Measurements from ENCODE around the gene MTMR3.

The MTMR3 gene

DNA sequence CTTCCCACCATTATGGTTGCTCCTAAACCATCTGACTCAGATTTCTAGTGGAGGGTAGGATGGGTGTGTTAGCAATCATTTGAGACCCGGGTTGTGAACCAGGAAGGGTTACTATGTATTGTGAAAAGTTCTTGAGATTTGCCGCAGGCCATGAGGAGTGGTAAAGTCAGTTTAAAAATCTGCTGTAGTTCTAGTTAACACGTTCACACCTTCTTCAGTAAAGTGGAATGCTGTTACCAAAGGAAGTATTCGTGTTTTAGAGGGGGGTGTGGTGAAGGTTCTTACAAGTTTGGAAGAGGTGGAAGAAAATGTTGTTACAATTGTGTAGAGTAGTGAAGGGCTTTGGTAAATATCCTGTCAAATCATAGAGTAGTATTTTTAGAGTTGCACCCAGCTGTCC is 2.6 kb downstream of the MTMR3 start:
- TF ChIP-seq, protein P1, sequence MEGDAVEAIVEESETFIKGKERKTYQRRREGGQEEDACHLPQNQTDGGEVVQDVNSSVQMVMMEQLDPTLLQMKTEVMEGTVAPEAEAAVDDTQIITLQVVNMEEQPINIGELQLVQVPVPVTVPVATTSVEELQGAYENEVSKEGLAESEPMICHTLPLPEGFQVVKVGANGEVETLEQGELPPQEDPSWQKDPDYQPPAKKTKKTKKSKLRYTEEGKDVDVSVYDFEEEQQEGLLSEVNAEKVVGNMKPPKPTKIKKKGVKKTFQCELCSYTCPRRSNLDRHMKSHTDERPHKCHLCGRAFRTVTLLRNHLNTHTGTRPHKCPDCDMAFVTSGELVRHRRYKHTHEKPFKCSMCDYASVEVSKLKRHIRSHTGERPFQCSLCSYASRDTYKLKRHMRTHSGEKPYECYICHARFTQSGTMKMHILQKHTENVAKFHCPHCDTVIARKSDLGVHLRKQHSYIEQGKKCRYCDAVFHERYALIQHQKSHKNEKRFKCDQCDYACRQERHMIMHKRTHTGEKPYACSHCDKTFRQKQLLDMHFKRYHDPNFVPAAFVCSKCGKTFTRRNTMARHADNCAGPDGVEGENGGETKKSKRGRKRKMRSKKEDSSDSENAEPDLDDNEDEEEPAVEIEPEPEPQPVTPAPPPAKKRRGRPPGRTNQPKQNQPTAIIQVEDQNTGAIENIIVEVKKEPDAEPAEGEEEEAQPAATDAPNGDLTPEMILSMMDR (IDR thresholded peaks at IDR 0.05): no peak
- H3K27ac ChIP-seq: no peak overlapping the region

DNA sequence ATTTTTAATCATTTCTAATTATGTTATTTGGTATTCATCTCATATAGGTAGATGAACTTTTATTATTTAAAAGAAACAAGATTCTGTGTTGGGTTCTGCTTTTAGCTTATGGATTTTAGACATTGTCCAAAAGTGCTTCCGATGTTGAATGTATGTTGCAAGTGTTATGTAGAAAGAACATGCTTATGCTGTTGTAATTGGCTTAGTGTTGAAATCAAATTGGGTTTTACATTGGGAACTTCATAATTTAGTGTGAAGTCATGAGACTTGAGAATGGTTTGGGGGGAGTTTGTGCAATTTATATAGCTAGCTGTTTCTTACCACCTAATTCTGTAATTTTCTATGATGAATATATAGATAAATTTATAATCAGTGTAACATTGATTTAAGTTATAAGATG is 3.6 kb downstream of the MTMR3 start:
- no peak for TF ChIP-seq ZFX (IDR thresholded peaks at IDR 0.05; ENCODE audit: borderline replicate concordance)
- TF ChIP-seq, protein P1 (IDR thresholded peaks at IDR 0.05): no peak

DNA sequence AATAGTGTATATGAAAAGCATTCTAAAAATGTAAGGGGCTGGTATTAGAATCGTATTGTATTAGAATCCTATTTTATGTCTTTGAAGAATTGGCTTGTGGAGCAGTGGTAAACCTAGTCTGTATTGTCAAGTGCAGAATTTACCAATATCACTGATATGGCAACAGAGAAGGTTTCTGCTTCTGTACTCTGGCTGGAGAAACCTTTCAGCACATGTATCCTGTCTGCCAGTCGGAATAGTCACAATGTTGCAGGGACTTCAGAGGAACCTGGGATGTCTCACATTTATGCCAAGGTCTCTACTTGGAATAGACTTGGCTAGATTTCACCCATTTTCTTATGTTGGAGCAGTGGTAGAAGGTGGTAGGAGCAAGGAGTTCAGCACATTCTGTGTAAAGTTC is 4.4 kb downstream of the MTMR3 start:
- TF ChIP-seq, protein P1 (IDR thresholded peaks at IDR 0.05): no peak
- TF ChIP-seq ZFX (IDR thresholded peaks at IDR 0.05; ENCODE audit: borderline replicate concordance): no peak
- H3K27ac ChIP-seq: no peak overlapping the region

More for the DNA sequence above, 3.6 kb downstream of the MTMR3 start:
- no peak overlapping the region for H3K27ac ChIP-seq

DNA sequence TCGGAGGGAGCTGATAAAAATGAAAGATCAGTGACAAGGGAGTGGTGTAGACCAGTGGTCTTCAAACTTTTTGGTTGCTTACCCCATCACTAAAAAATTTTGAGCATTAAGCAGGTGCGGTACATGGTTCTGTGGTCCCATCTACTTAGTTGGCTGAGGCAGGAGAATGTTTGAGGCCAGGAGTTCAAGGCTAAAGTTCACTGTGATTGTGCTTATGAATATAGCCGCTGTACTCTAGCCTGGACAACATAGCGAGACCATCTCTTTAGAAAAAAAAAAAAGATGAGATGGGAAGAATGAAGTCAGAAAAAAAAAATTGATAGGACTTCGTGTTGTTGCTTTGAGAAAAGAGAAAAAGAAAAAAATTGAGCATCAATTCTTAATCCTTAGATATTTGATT is 7.8 kb downstream of the MTMR3 start:
- no peak overlapping the region for H3K27ac ChIP-seq
- no peak for TF ChIP-seq ZFX (IDR thresholded peaks at IDR 0.05; ENCODE audit: borderline replicate concordance)
- TF ChIP-seq, protein P1 (IDR thresholded peaks at IDR 0.05): no peak

DNA sequence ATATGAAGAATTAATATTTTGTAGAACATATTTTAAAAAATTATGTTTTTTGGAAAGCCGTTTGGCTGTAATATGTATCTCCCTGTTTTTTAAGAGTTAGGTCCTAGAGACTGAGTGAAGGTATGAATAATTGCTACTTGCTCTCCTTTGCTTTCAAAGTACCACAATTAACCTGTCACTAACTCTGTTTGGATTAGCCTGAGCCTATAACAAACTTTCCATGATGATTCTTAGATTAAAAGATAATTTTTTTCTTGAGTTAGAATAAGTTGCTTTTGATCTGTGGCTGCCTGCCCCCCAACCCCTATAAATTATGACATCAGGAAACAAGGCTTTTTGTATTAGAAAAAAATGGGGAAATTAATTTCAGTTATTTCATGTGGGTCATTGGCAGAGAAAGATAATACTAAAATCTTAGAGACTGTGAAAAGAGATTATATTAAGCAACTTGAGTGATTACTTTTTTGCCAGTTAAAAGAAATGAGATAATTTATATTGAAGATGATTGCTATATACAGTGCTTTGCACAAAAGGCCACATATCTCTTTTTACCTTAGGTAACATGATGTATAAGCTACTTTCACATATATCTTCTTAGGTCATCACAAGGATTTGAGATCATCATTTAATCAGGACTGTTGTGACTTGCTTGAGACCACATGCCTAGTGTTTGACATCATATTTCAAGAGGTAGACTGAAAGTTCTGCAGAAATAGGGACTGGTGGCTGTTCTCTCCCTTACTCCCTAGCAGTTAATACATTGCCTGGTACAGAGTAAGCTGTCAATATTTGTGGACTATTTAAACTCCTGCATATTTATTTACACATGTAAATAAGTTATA is 9.6 kb downstream of the MTMR3 start:
- no peak for TF ChIP-seq ZFX (IDR thresholded peaks at IDR 0.05; ENCODE audit: borderline replicate concordance)
- TF ChIP-seq, protein P1 (IDR thresholded peaks at IDR 0.05): no peak

DNA sequence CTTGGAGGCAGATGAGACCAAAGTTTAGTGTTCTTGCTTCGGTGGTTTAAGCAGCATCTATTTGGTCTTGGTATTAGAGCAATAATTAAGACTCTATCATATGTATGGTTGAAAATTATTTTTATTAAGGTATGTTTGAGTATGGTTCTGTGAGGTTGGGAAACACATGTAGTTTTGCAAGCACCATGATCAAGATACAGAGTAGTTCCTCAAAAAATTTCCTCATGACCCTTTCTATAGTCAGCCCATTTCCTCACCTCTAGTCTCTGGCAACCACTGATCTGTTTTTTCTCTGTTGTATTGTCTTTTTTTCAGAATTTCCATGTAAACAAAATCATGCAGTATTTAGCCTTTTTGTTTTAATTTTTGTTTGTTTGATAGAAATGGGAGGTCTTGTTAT is 18.4 kb downstream of the MTMR3 start:
- no peak overlapping the region for H3K27ac ChIP-seq

More for the DNA sequence above, 9.6 kb downstream of the MTMR3 start:
- H3K27ac ChIP-seq: 0 out of 2 replicates have a peak overlapping the region, but pooled peaks have one; percentile 7

DNA sequence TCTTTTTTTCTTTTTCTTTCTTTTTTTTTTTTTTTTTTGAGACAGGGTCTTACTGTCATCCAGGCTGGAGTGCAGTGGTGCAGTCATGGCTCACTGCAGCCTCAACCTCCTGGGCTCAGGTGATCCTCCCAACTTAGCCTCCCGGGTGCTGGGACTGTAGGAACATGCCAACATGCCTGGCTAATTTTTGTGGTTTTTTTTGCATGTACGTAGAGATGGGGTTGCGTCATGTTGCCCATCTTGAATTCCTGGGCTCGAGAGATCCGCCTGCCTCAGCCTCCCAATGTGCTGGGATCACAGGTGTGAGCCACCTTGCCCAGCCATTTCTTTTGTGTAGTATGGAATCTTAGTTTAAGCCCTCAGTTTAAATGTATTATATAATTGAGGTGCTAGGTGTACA is 20.4 kb downstream of the MTMR3 start:
- no peak overlapping the region for H3K27ac ChIP-seq
- no peak for TF ChIP-seq ZFX (IDR thresholded peaks at IDR 0.05; ENCODE audit: borderline replicate concordance)
- TF ChIP-seq, protein P1 (IDR thresholded peaks at IDR 0.05): no peak

More for the DNA sequence above, 18.4 kb downstream of the MTMR3 start:
- no peak for TF ChIP-seq ZFX (IDR thresholded peaks at IDR 0.05; ENCODE audit: borderline replicate concordance)
- TF ChIP-seq, protein P1 (IDR thresholded peaks at IDR 0.05): no peak

Measured in 22Rv1 (cell line).